SU-DHL-6 (cell line): ENCODE measurements around the gene CHST15.

Experiments
- H2AFZ ChIP-seq: fragments of 200-600 bp; sonication (generic); 2 replicates; pipeline ENCODE4 v1.6.1; 2014; ENCODE audit warnings: low read depth, mild to moderate bottlenecking, moderate library complexity, mixed read lengths, antibody characterized with exemption, low read length; ENCODE audit not compliant: severe bottlenecking
- H3F3A ChIP-seq: fragments of 200-600 bp; shearing (Covaris generic); 2 replicates; pipeline ENCODE4 v1.6.0; 2016; ENCODE audit warnings: antibody characterized with exemption, mild to moderate bottlenecking; ENCODE audit not compliant: insufficient read depth
- H3K27ac ChIP-seq: fragments of 200-600 bp; sonication (generic); 2 replicates; pipeline ENCODE4 v1.5.1; 2016; ENCODE audit warnings: low read depth, mild to moderate bottlenecking, low read length, moderate library complexity, mixed read lengths
- H3K27me3 ChIP-seq: fragments of 200-600 bp; sonication (generic), shearing (Covaris generic); 2 replicates; pipeline ENCODE4 v1.6.0; 2014; ENCODE audit warnings: mild to moderate bottlenecking, low read length
- H3K36me3 ChIP-seq: fragments of 200-600 bp; sonication (generic); 2 replicates; pipeline ENCODE4 v1.6.1; 2014; ENCODE audit warnings: mild to moderate bottlenecking, low read length, mixed read lengths
- H3K4me2 ChIP-seq: fragments of 300-600, 200-600 bp; shearing (Covaris generic), sonication (generic); 2 replicates; pipeline ENCODE4 v1.6.0; 2014; ENCODE audit warnings: low read length, low read depth, mild to moderate bottlenecking; ENCODE audit not compliant: poor library complexity, severe bottlenecking
- H3K4me3 ChIP-seq: fragments of 200-600 bp; sonication (generic); 2 replicates; pipeline ENCODE4 v1.5.1; 2014; ENCODE audit warnings: antibody characterized with exemption, low read length, mild to moderate bottlenecking, mixed read lengths; ENCODE audit not compliant: insufficient read depth, poor library complexity, severe bottlenecking
- H3K79me2 ChIP-seq: fragments of 200-600 bp; sonication (generic); 2 replicates; pipeline ENCODE4 v1.6.1; 2014; ENCODE audit warnings: mild to moderate bottlenecking, low read length, moderate library complexity; ENCODE audit not compliant: insufficient read depth
- H3K9ac ChIP-seq: fragments of 200-600 bp; sonication (generic); 2 replicates; pipeline ENCODE4 v1.7.0; 2014; ENCODE audit warnings: mild to moderate bottlenecking, low read length
- H3K9me2 ChIP-seq: fragments of 200-600 bp; sonication (generic); replicated peaks from 2 replicates; pipeline ENCODE4 v1.6.1; 2014; ENCODE audit warnings: low read length; ENCODE audit not compliant: insufficient read depth
- H3K9me3 ChIP-seq: fragments of 200-600 bp; sonication (generic); 2 replicates; pipeline ENCODE4 v1.6.1; 2014; ENCODE audit warnings: low read length, mixed read lengths; ENCODE audit not compliant: insufficient read depth
- H4K20me1 ChIP-seq: fragments of 200-600 bp; sonication (generic); 2 replicates; pipeline ENCODE4 v1.6.1; 2014; ENCODE audit warnings: low read depth, mild to moderate bottlenecking, antibody characterized with exemption, low read length, moderate library complexity, mixed read lengths
- EZH2phosphoT487 ChIP-seq: fragments of 200-600 bp; sonication (generic), shearing (Covaris generic); conservative IDR thresholded peaks from 2 replicates; pipeline ENCODE4 v1.6.1; 2018; ENCODE audit warnings: mild to moderate bottlenecking, antibody characterized with exemption, low read length, moderate library complexity, mixed read lengths
- TF ChIP-seq, protein P1 (sequence below): fragments of 200-600 bp; sonication (generic); IDR thresholded peaks from one replicate; pipeline ENCODE4 v1.5.1; 2017; ENCODE audit warnings: antibody characterized with exemption, mild to moderate bottlenecking, low read length, moderate library complexity; ENCODE audit not compliant: insufficient read depth, poor library complexity, severe bottlenecking

Gene CHST15

GRCh38 chr10:124017729-124018128, 75.7 kb downstream of the CHST15 start:
- no peaks in the 10 kb centered on the region for H3K79me2 ChIP-seq
- no peaks in the 10 kb centered on the region for H3K9me2 ChIP-seq
- no peak overlapping the region for H3K27ac ChIP-seq
- no peak overlapping the region for H2AFZ ChIP-seq
- TF ChIP-seq, protein P1, sequence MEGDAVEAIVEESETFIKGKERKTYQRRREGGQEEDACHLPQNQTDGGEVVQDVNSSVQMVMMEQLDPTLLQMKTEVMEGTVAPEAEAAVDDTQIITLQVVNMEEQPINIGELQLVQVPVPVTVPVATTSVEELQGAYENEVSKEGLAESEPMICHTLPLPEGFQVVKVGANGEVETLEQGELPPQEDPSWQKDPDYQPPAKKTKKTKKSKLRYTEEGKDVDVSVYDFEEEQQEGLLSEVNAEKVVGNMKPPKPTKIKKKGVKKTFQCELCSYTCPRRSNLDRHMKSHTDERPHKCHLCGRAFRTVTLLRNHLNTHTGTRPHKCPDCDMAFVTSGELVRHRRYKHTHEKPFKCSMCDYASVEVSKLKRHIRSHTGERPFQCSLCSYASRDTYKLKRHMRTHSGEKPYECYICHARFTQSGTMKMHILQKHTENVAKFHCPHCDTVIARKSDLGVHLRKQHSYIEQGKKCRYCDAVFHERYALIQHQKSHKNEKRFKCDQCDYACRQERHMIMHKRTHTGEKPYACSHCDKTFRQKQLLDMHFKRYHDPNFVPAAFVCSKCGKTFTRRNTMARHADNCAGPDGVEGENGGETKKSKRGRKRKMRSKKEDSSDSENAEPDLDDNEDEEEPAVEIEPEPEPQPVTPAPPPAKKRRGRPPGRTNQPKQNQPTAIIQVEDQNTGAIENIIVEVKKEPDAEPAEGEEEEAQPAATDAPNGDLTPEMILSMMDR, result no peak
- no peak for TF ChIP-seq EZH2phosphoT487
- no peak overlapping the region for H3K4me3 ChIP-seq
- H3K36me3 ChIP-seq, result no peaks in the 10 kb centered on the region
- H4K20me1 ChIP-seq, result no peaks in the 10 kb centered on the region
- no peaks in the 10 kb centered on the region for H3K27me3 ChIP-seq
- no peak overlapping the region for H3K4me2 ChIP-seq
- H3K9ac ChIP-seq, result no peak overlapping the region
- no peaks in the 10 kb centered on the region for H3F3A ChIP-seq
- H3K9me3 ChIP-seq, result no peaks in the 10 kb centered on the region

GRCh38 chr10:124016804-124017375, 76.5 kb downstream of the CHST15 start:
- Histone ChIP-seq H3K36me3 (no peaks in the 10 kb centered on the region), H3K27ac (no peak overlapping the region), H3K4me3 (no peak overlapping the region), H4K20me1 (no peaks in the 10 kb centered on the region), H3K79me2 (no peaks in the 10 kb centered on the region), H3K9me3 (no peaks in the 10 kb centered on the region), H3K9me2 (no peaks in the 10 kb centered on the region), H3F3A (no peaks in the 10 kb centered on the region), H3K27me3 (no peaks in the 10 kb centered on the region), H3K9ac (no peak overlapping the region), H3K4me2 (no peak overlapping the region), H2AFZ (no peak overlapping the region)
- TF ChIP-seq, protein P1, result no peak
- TF ChIP-seq EZH2phosphoT487, result no peak

- H3K9me2 ChIP-seq, result no peaks in the 10 kb centered on the region
- no peak overlapping the region for H3K9ac ChIP-seq
- TF ChIP-seq EZH2phosphoT487, result no peak
- TF ChIP-seq, protein P1, result no peak
- H4K20me1 ChIP-seq, result no peaks in the 10 kb centered on the region
- H3K4me2 ChIP-seq, result no peak overlapping the region
- H3K4me3 ChIP-seq, result no peak overlapping the region
- no peaks in the 10 kb centered on the region for H3K79me2 ChIP-seq
- no peaks in the 10 kb centered on the region for H3F3A ChIP-seq
- no peak overlapping the region for H2AFZ ChIP-seq
- no peaks in the 10 kb centered on the region for H3K36me3 ChIP-seq
- H3K27me3 ChIP-seq, result no peaks in the 10 kb centered on the region
- H3K27ac ChIP-seq, result no peak overlapping the region
- H3K9me3 ChIP-seq, result no peaks in the 10 kb centered on the region
Measured at GRCh38 chr10:124015991-124016390, 77.4 kb downstream of the CHST15 start.
